ENCODE results near the gene TCOF1.
"Not testable (repeated sequence)": the region's sequence is repeated elsewhere in the genome, so short reads cannot be mapped to it uniquely, and the experiment has no call there.

Gene TCOF1

DNA sequence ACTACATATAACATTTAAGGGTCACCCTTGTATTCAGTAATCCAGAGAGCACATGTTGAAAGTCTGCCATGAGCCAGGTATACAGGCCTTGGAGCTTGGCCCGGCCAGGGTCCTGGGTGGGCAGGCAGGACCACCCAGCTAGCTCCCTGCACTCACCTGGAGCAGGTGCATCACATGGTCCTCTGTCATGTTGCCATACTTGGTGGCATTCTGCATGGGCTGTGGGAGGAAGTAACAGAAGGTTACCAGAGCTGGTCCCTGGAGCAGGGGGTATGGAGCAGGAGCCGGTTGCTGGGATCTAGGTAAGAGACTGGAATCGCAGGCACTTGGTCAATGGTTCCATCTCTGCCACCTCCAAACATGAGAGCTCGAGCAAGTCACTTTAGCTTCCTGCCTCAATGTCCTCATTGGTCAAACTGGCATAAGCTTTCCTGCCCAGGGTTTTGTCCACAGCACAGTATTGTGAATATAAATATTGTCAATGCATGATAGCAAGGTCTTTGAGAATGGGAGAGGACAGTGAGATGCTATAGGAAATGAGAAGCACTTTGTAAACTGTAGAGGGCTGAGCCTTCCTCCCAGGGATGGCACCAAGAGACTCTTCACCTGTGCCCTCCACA, 48.7 kb downstream of the TCOF1 start:
- DNase-seq, result no peak

DNA sequence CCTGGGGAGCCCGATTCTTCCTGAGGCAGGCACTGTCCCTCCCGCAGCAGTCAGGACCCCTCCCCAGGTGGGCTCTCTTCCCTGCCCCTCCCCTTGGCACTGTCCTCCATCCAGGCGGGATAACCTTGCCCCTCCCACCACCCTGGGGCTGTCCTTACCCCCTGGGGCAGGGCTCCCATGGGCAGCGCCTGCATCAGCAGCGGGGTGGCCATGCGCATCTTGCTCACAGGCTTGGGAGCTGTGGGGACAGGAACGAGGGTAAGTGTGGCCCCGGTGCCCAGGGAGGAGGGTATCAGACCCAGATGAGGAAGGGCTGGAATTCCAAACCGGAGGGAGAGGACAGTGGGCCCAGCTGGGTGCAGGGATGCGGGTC, 49.2 kb downstream of the TCOF1 start:
- no peak for DNase-seq

DNA sequence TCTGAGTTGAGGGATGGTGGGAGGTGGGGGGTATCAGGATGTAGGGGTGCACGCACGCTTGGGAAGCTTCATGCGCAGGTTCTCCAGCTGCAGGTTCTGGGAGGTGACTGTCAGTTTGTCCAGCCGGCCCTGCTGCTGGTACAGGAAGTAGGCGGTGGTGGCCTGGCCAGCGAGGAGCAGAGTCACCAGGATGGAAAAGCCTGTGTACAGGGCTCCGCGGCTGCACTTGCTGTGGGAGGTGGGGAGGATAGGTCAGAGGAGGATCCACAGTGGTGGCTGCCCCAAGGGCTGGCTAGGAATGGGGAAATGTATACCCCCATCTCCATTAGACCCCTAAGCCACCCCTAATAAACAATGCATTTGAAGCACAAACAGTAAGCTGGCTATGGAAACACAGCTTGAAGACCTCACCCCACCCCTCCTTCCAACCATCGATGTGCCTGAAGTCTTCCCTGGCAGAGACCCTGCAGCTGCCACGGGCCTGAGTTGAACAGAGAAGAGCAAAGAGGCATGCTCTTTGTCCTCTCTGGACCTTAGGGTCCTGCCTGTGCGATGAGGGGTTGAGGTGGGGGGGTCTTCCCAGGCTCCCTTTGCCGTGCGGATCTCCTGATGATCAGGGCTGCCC, 49.7 kb downstream of the TCOF1 start:
- DNase-seq, result no peak

DNA sequence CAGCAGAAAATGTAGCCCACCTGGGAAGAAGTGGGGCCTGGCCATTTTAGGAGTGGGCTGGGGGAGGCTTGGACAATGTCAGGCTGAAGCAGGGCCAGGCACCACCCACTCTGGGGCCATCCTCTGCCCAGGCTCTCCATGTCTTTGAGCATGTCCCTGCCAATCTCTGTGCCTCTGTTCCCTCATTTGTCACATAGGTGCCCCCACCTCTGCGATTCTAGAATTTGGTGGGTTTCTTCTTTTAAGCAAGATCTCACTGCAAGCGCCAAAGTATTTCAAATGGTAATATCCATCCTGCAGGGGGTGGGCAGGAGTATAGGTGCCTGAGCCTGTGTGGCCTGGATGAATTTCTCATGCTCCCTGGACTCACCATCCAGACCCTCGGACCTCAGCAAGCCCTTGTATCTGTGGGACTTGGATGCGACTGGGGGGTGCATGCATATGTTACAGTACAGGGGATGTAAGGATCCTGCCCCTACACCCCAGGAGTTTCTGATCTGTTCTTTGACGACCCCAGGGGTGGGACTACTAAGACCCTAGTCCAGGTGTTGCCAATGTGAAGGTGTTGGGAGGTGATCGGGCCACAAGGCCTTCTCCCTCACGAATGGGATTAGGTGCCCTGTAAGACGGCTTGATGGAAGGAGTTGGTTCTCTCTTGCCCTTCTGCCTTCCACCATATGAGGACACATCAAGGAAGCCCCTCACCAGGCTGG, 50.9 kb downstream of the TCOF1 start:
- DNase-seq, result no peak

DNA sequence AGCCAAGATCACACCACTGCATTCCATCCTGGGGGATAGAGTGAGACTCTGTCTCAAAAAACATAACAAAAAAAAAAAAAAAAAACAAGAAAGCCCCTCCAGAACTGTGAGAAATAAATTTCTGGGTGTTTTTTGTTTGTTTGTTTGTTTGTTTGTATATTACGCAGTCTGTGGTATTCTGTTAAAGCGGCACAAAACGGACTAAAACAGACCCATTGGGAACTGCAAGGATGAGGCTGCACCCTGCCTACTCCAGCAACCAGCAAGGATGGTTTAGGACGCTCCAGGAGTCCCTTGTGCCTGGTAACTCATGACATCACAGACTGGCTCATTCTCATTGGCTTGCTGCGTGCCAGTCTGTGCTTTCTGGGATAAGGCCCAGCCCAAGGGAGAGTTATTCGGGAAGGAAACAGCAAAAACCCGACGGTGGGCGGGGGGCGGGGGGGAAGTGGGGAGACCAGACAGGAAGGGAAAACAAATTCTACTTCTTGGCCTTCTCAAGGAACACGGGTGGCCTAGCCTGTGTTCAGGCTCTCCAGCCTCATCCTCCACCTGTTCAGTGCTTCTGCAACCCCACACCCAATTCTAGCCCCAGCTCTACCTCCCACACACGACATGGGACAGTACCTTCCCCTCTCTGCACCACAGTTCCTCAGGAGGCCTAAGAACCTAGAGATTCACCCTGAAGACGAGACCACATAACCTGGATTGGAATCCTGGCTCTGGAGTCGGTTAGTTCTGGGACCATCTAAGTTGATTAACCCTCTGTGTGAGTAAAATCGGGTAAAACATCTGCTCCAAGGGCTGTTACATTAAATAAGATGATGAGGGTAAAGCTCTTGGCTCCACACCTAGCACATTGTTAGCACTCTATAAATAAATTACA, 52.4 kb downstream of the TCOF1 start:
- peak; percentile 91 for DNase-seq

DNA sequence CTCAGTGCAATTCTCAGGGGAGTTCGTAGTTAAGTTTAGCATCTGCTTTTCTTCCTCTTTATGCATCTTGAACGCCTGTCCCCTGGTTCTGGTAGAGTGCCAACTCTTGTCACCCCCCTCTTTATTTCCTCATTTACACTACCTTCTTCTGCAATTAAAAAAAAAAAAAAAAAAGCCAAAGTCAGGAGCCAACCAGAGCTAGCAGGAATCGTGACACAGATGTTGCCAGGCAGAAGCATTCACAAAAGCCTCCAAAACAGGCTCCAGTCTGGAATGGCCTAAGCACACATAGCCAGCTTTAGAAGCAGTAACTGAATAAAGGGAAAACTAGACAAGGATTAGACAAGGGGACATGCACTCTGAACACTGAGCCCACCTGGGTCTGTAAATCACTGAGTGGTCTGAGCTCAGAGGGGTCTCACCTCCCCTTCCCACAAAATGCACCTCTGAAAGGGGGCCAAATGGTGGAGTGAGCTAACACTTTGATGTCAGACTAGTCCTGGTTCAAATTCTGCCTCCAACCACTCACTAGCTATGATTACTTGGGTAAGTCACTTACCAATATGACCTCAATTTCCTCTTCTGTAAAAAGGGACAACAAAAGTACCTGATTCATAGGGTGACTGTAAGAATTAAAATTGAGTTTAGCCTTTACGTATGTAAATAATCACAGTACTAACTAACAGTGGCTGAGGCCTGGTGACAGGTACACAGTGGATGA, 53.2 kb downstream of the TCOF1 start:
- peak; percentile 83 for DNase-seq

DNA sequence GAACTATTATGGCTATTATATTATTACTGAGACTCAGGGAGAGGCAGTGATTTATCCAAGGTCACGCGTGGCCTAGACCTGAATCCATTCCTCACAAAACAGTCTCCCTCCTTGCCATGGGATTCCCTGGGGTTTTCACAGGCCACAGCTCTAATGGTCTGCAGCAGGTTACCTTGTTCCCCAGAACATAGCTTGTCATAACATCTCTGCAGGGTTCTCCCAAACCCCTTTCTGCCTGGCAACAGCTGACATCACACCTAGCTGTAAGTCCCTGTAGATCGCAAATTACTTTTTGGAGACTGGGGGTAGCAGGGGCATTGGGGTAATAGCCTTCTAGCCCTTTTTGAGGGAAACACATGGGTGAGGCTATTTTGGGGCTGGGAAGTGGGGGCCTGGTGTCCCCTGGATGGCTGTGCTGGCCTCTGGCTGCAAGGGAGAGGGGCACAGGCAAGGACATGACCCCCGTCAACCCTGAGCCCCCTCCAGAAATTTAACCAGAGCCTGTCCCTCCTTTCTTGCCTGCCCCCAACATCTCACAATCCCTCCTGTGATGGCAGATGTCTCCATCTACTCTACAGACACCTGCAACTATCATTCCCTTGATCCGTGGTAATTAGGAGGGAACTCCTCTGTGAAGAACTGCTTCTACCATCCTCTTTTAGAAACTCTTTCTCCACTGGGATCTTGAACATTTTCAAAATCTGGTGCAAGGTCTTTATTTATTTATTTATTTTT, 53.9 kb downstream of the TCOF1 start:
- DNase-seq, result peak; percentile 32

DNA sequence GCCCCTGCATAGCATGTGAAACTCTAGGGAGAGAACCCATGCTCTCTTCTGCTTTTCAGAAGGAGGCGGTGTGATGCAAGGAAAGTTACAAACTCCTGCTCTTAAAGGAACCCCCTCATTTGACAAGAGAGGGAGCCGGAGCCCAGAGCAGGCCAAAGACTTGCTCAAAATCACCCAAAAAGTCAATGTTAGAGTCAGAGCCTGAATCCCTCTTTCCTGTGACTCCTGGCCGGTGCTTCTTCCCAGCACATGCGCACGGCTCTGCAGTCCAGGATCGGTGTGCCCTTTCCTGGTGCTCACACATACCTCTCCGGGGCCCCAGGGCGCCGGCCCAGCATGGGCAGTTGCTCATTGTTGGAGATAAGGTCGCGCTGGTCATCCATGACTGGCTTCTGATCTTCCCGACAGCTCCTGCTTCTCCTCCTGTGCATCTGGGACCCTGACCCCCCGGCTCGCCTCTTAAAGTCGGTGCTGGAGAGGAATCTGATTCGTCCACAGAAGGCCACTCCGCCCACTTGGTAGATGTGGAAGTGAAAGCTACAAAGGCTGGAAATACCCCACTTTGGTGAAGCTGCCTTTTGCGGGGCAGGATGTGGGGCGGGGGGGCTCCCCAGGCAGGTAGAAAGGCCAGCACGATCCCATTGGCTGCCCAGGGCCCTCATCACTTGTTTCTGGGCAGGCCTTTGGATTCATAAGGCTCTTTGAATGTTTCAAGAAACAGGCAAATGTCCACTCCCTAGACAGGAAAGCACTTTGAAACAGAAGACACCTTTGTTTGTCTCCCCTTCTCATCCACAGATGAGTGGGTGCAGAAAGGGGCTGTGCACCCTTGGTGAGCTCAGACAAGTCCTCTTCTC, 55.0 kb downstream of the TCOF1 start, which contains the start of gene CD74:
TSS of gene CD74 (minus strand) at position 592 of the 857 bp plus-strand sequence. CDS start at position 431, 161 bp downstream.
- peak; percentile 8 for DNase-seq

DNA sequence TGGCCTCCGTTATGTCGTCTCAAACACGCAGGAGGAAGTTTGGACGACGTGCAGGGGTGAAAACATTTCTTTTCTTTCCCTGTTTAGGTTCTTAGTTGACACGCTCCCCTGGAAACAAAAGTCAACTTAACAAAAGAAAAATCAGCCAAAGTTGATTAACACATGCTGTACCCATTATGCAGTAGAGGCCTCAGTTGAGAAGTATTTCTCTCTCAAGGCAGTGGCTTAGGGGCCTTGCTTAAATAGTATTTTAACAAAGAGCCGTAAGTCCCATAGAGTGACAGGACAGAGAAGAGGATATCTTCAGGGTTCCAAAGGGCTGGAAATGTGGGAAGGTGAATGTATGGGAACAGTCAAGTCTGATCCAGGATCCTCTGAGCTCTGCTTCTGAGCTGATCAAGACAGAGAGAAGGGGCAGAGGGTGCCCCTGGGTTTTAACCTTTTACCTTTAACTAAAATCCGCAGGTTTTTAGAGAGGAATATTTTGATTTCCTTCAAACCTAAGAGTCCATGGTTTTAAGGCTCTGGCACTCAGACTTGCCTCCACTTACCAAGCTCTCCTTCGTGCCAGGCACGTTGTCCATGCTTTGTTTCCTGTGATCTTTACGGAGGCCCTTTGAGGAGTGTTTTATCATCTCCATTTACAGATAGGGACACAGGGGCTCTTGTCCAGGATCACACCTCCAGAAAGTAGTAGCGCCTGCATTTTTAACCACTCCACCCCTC, 55.8 kb downstream of the TCOF1 start:
- no peak for DNase-seq

DNA sequence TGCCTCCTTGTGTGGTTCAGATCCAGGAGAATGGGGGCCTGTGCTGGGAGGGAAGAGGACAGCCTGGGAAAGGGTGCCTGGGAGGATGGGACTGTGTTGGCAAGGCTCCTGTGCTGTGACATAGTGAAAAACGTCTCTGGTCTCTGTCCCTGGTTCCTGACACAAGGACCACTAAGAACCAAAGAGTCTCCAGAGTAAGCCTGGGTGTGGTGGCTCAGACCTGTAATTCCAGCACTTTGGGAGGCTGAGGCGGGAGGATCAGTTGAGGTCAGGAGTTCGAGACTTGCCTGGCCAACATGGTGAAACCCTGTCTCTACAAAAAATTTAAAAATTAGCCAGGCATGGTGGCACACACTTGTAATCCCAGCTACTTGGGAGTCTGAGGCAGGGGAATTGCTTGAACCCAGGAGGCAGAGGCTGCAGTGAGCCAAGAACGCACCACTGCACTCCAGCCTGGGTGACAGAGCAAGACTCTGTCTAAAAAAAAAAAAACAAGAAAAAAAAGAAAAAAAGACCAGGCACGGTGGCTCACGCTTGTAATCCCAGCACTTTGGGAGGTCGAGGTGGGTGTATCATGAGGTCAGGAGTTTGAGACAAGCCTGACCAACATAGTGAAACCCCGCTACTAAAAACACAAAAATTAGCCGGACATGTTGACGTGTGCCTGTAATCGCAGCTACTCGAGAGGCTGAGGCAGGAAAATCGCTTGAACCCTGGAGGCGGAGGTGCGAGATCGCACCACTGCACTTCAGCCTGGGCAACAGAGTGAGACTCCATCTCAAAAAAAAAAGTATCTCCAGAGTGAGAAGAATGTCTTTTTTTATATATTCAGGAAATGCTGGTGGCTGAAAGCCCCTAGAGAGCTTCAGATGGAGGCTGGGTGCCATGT, 56.6 kb downstream of the TCOF1 start:
- not testable (repeated sequence) for DNase-seq

DNA sequence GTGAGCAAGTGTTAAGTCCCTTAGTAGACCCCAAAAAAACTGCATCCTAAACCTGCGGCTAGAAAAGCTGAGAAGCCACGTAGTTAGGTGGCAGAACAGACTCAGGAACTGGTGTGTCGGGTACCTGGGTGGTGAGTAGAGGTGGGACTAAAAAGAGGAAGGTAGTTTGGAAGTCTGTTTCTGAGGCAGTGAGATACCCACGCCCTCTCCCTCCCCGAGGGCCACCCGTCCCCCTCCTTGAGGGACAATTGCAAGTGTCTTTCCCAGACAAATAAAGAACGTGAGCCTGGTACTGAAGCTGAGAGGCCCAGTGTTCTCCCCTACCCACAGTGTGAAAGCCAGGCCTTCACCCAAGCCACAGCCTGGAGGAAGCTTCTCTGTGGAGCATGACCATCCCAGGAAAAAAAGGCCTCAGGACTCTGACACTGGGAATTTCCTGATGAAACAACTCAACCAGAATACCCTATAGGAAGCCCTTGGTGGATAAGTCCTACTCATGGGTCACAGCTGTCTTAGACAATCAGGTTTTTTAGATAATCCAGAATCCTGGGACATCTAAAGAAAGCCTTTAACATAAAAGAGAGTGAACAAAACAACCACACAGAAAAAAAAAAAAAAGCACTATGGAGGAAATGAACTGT, 62.3 kb downstream of the TCOF1 start:
- no peak for DNase-seq

DNA sequence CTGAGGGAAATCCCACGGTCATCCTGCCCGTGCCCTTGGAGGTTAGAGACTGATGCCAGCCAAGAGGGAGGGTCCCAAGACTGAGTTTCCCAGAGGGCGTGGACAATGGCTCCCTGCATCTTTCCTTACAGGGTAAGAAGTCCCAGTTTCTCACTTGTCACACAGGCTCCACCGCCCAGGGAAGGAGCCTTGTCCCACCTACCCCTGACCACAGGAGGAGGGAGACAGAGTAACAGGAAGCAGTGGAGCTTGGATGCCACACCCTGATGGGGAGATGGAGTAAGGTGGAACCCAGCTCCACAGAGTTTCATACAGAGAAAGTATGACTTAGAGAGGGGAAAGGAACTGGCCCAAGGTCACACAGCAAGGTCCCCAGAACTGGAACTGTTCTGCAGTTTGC, 64.6 kb downstream of the TCOF1 start:
- no peak for DNase-seq

DNA sequence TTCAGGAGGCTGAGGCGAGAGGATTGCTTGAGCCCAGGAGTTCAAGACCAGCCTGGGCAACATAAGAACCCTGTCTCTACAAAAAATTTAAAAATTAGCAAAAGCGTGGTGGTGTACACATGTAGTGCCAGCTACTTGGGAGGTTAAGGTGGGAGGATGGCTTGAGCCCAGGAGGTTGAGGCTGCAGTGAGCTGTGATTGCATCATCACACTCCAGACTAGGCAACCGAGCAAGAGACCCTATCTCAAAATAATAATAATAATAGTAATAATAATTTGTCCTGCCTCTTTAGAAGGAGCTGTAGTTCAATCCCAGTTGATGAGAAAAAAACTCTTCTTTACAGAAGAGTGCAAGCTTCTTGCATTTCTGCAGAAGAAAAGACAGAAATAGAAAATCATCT, 65.3 kb downstream of the TCOF1 start:
- DNase-seq, result no peak

DNA sequence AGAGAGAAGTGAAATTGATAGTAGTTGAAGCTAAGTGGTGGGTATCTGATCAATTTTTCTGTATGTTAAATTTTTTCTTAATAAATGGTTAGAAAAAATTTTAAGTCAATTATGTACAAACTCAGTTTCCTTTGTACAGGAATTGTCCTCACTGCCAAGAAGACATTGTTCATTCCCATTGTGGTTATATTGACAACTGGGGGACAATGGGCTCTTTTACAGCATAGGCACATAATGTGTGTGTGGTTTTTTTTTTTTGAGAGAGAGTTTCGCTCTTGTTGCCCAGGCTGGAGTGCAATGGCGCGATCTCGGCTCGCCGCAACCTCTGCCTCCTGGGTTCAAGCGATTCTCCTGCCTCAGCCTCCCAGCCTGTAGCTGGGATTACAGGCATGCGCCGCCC, 68.7 kb downstream of the TCOF1 start:
- DNase-seq, result not testable (repeated sequence)

DNA sequence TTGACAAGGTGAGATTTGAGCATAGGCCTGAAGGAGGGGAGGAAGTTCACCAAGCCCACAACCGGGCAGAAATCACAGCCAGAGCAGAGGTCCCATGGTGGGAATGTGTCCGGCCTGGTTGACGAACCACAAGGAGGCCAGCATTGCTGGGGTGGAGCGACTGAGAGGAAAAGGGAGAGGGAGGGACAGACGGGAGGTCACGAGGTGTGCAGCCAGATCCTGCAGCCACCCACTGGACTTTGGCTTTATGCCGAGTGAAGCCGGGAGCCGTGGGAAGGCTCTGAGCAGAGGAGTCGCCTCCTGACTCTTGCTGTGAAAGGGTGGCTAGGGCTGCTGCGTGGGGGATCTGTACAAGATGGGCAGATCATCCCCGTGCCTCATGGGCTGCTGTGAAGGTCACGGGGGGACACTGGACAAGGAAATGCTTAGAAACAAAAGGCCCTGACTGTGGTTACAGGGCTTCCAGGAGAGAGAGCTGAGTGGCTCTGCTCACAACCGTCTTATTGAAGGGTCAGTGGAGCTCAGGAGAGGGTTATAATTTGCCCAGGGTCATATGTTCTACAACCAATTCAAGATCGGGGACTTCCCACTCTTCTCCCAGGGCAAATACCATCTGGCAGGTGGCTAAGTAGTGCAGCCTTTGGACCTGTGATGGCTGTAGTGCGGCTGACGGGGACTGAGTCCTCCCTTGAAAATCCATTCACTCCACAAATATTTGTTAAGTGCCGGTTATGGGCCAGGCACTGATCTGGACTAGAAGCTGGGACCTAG, 70.8 kb downstream of the TCOF1 start:
- DNase-seq, result no peak

DNA sequence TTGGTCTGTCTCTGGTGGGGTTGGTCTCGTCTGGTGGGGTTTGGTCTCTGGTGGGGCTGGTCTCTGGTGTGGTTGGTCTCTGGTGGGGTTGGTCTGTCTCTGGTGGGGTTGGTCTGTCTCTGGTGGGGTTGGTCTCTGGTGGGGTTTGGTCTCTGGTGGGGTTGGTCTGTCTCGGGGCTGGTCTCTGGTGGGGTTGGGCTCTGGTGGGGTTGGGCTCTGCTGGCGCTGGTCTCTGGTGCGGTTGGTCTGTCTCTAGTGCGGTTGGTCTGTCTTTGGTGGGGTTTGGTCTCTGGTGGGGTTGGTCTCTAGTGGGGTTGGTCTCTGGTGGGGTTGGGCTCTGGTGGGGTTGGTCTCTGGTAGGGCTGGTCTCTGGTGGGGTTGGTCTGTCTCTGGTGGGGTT, 71.5 kb downstream of the TCOF1 start:
- DNase-seq, result no peak

DNA sequence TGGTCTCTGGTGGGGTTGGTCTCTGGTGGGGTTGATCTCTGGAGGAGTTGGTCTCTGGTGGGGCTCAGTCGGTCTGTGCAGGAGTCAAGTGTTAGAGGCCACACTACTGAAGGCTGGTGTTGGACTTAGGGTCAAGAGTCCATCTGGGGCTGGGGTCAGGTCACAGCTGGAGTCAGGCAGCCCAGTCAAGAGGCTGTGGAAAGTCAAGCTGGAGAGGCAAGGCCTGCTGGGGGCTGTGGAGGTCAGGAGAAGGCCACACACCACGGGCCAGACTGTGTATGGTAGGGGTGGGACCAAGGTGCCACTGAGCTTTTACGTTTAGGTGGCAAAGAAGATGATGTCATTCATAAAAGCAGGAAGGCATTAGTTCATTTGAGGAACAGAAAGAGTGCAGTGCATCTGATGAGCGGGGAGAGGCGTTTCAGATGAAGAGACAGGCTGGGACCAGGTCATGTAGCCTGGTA, 71.9 kb downstream of the TCOF1 start:
- no peak for DNase-seq

DNA sequence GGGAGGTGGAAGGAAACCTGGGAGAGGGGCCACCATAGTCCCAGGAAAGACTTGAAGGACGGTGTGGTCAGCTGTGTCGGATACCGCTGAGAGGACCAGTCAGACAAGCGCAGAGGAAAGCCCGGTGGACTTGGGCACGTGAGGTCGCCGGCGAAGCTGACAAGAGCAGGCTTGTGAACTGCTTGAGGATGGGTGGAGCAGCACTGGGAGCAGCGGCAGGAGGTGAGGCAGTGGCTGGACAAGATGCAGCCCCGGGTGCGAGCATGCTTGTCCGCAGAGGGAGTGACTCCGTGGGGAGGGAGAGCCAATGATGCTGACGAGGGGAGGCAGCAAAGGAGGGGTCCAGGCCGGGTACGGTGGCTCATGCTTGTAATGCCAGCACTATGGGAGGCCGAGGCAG, 73.6 kb downstream of the TCOF1 start:
- no peak for DNase-seq
